Stimulated activated naive B cell treated with anti-CD40 and anti-IgM and Interleukin-4, amounts not matched to agents 10 μg/mL and 1 μg/mL and 100 μg/mL, for 72 hours (primary cell): ENCODE measurements around the gene CPSF7.
"Not testable (repeated sequence)": the region's sequence is repeated elsewhere in the genome, so short reads cannot be mapped to it uniquely, and the experiment has no call there.

Experiments used
- ATAC-seq, 2 donors: fragments of 150-1000 bp; cut with Tn5 transposase; replicated peaks; 2 replicates each; pipeline ENCODE4 v1.10.0; 2021; ENCODE audit warnings: moderate library complexity in 1 of 2
- DNase-seq: peaks from one replicate; pipeline ENCODE4 v3.0.0; 2021
- H3K27ac Mint-ChIP-seq: one replicate; pipeline ENCODE4 v1.8.0; 2022; ENCODE audit warnings: mild to moderate bottlenecking, mixed read lengths
- H3K27me3 Mint-ChIP-seq, 2 donors: one replicate each; pipeline ENCODE4 v1.8.0; 2022; ENCODE audit warnings: mixed read lengths in 2 of 2
- H3K36me3 Mint-ChIP-seq, 2 donors: one replicate each; pipeline ENCODE4 v1.8.0; 2022; ENCODE audit warnings: mixed read lengths in 2 of 2, mild to moderate bottlenecking in 1 of 2
- H3K4me1 Mint-ChIP-seq, 2 donors: one replicate each; pipeline ENCODE4 v1.8.0; 2022; ENCODE audit warnings: mixed read lengths in 2 of 2, mild to moderate bottlenecking in 1 of 2
- H3K4me3 Mint-ChIP-seq, 2 donors: one replicate each; pipeline ENCODE4 v1.8.0; 2022; ENCODE audit warnings: mild to moderate bottlenecking in 2 of 2, mixed read lengths in 2 of 2, moderate library complexity in 1 of 2
- H3K9me3 Mint-ChIP-seq, 2 donors: one replicate each; pipeline ENCODE4 v1.8.0; 2022; ENCODE audit warnings: mixed read lengths in 2 of 2, mild to moderate bottlenecking in 1 of 2

Gene CPSF7

DNA sequence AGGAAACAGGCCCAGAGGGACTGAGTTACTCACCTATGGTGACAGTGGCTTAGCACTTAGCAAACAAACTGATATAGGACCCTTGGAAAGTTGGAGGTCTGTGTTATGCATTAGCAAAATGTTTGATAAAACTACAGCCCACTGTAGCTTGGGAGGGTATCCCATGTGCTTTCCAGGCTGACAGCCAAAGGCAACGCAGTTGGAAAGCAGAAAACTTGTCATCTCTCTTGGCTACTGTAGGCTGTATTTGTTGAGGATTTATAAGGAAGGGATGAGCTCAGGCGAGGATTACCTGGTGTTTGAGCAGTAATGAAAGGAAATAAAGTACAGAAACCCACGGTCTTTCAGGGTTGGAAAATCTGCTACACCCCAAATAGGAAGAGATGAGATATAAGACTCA is 23.9 kb upstream of the CPSF7 start:
- Mint-ChIP-seq H3K27me3 (no peaks in the 10 kb centered on the region), H3K9me3 (no peaks in the 10 kb centered on the region), H3K4me1 (peaks cover 0 to 7% of the 10 kb centered on the region in 2 donors), H3K27ac (no peak overlapping the region), H3K36me3 (peaks cover 33 to 55% of the 10 kb centered on the region in 2 donors), H3K4me3 (no peak overlapping the region)
- no peak for ATAC-seq
- DNase-seq = no peak

GRCh38 chr11:61452825-61453224 is 23.1 kb upstream of the CPSF7 start:
- H3K27ac Mint-ChIP-seq = no peak overlapping the region
- no peak for DNase-seq
- no peaks in the 10 kb centered on the region for H3K9me3 Mint-ChIP-seq
- H3K4me1 Mint-ChIP-seq = peaks cover 0 to 7% of the 10 kb centered on the region in 2 donors
- H3K27me3 Mint-ChIP-seq = no peaks in the 10 kb centered on the region
- H3K4me3 Mint-ChIP-seq = no peak overlapping the region
- peaks cover 34 to 58% of the 10 kb centered on the region in 2 donors for H3K36me3 Mint-ChIP-seq
- no peak for ATAC-seq

DNA sequence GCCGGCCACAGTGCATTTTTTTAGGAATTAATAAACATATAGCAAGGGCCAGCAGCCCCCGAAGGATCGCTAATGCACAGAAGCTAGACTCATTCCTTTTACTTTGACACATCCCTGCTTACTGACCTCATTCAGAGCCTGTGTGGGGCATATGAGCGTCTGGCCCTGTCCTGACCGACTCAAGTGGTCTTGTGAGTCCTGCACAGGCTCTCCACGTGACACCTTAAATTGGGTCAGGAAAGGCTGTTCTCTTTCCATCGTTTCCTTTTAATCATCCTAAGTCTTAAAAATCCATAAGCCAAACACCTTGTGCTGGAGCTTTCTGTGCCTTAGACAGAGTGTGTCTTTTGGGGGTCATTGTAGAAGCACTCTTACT is 18.8 kb upstream of the CPSF7 start:
- H3K36me3 Mint-ChIP-seq = peaks cover 38 to 47% of the 10 kb centered on the region in 2 donors
- ATAC-seq = no peak
- H3K9me3 Mint-ChIP-seq = no peaks in the 10 kb centered on the region
- no peaks in the 10 kb centered on the region for H3K27me3 Mint-ChIP-seq
- H3K4me3 Mint-ChIP-seq = no peak overlapping the region
- no peak overlapping the region for H3K27ac Mint-ChIP-seq
- H3K4me1 Mint-ChIP-seq = peaks cover 13 to 18% of the 10 kb centered on the region in 2 donors
- DNase-seq = no peak

GRCh38 chr11:61447601-61448551 is 18.1 kb upstream of the CPSF7 start:
- Mint-ChIP-seq H3K4me1 (peaks cover 18 to 19% of the 10 kb centered on the region in 2 donors), H3K27me3 (no peaks in the 10 kb centered on the region), H3K27ac (peak overlapping the region; percentile 42), H3K4me3 (no peak overlapping the region), H3K9me3 (peaks cover 0 to 2% of the 10 kb centered on the region in 2 donors), H3K36me3 (peaks cover 45 to 51% of the 10 kb centered on the region in 2 donors)
- DNase-seq (no peak), ATAC-seq (peak in 1 of 2 donors; percentile 61)

DNA sequence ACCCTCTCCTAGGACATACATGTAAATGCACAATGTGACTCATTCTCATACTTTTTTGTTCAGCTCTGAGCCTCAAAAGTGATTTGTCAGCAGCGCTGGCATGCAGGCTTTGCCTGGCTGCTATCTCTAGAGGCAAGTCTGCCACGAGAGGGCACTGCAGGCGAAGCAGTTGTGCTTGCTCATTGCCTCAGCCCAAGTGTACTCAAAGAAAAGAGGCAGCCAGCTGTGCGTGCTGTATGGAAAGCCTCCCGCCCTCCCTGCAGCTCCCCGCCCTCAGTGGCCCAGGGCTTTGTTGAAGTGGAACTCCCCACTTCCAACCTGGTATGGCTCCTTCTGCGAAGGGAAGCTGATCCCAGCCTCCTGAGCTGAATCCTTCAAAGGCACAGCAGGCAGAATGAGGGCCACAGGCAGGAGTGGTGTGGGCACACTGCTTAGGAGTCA is 16.5 kb upstream of the CPSF7 start:
- ATAC-seq (peak; percentile 96 to 98), DNase-seq (peak; percentile 67)
- Mint-ChIP-seq H3K9me3 (peaks cover 0 to 2% of the 10 kb centered on the region in 2 donors), H3K27me3 (no peaks in the 10 kb centered on the region), H3K4me1 (peaks cover 20% of the 10 kb centered on the region in 2 donors), H3K36me3 (peaks cover 52 to 54% of the 10 kb centered on the region in 2 donors), H3K4me3 (no peak overlapping the region), H3K27ac (peak overlapping the region; percentile 14)

DNA sequence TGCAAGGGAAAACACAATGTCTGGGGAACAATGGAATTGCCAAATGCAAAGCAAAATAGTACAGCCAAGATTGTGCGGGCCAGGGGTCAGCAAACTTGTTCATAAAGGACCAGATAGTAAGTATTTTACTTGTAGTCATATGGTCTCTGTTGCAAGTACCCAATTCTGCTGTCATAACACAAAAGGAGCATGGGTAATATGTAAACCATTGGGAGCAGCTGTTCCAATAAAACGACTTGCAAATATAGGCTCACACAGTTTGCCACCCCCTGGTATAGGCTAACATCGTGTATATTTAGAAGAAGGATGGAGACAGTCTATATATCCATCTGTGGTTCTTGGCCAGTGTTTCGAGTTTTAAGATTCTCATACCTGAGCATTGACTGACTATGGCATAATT is 15.7 kb upstream of the CPSF7 start:
- H3K27ac Mint-ChIP-seq = peak overlapping the region; percentile 17
- ATAC-seq (no peak), DNase-seq (no peak)
- peaks cover 18 to 20% of the 10 kb centered on the region in 2 donors for H3K4me1 Mint-ChIP-seq
- H3K36me3 Mint-ChIP-seq = peaks cover 49 to 51% of the 10 kb centered on the region in 2 donors
- H3K9me3 Mint-ChIP-seq = peaks cover 0 to 2% of the 10 kb centered on the region in 2 donors
- H3K27me3 Mint-ChIP-seq = no peaks in the 10 kb centered on the region
- H3K4me3 Mint-ChIP-seq = no peak overlapping the region

DNA sequence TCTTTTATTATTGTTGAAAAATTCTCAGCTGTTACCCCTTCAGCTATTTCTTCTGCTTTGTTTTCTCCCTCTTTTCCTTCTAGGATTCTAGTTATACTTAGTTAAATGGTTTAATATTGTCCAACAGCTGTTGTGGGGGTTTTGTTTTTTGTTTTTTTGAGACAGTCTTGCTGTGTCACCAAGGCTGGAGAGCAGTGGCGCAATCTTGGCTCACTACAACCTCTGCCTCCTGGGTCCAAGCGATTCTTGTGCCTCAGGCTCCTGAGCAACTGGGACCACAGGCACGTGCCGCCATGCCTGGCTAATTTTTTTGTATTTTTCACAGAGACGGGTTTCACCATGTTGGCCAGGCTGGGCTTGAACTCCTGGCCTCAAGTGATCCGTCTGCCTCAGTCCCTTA is 12.8 kb upstream of the CPSF7 start:
- peaks cover 15 to 20% of the 10 kb centered on the region in 2 donors for H3K4me1 Mint-ChIP-seq
- DNase-seq (no peak), ATAC-seq (no peak)
- no peak overlapping the region for H3K27ac Mint-ChIP-seq
- peaks cover 0 to 2% of the 10 kb centered on the region in 2 donors for H3K9me3 Mint-ChIP-seq
- H3K4me3 Mint-ChIP-seq = no peak overlapping the region
- H3K36me3 Mint-ChIP-seq = peaks cover 52% of the 10 kb centered on the region in 2 donors
- no peaks in the 10 kb centered on the region for H3K27me3 Mint-ChIP-seq

- DNase-seq (no peak), ATAC-seq (no peak)
- Mint-ChIP-seq H3K4me1 (peaks cover 15 to 25% of the 10 kb centered on the region in 2 donors), H3K27me3 (no peaks in the 10 kb centered on the region), H3K4me3 (no peak overlapping the region), H3K27ac (no peak overlapping the region), H3K36me3 (peaks cover 54 to 61% of the 10 kb centered on the region in 2 donors), H3K9me3 (peaks cover 0 to 2% of the 10 kb centered on the region in 2 donors)
These were observed 9.8 kb upstream of the CPSF7 start for GRCh38 chr11:61439615-61440014.

- Mint-ChIP-seq H3K36me3 (peaks cover 41 to 42% of the 10 kb centered on the region in 2 donors), H3K4me1 (peaks cover 14 to 32% of the 10 kb centered on the region in 2 donors), H3K4me3 (no peak overlapping the region)
These were observed 7.7 kb upstream of the CPSF7 start for GRCh38 chr11:61437496-61437895.

GRCh38 chr11:61430839-61431238 is 1.1 kb upstream of the CPSF7 start:
- peak overlapping the region; percentile 99 for H3K27ac Mint-ChIP-seq
- H3K27me3 Mint-ChIP-seq, ATAC-seq, DNase-seq, H3K9me3 Mint-ChIP-seq: not testable (repeated sequence)
- peaks cover 15 to 66% of the 10 kb centered on the region in 2 donors for H3K4me1 Mint-ChIP-seq
- peaks cover 25 to 26% of the 10 kb centered on the region in 2 donors for H3K36me3 Mint-ChIP-seq
- peak overlapping the region; percentile 97 to 99 for H3K4me3 Mint-ChIP-seq

More at GRCh38 chr11:61437496-61437895, 7.7 kb upstream of the CPSF7 start:
- Mint-ChIP-seq H3K9me3 (no peaks in the 10 kb centered on the region), H3K27ac (no peak overlapping the region), H3K27me3 (no peaks in the 10 kb centered on the region)
- no peak for DNase-seq
- no peak for ATAC-seq

DNA sequence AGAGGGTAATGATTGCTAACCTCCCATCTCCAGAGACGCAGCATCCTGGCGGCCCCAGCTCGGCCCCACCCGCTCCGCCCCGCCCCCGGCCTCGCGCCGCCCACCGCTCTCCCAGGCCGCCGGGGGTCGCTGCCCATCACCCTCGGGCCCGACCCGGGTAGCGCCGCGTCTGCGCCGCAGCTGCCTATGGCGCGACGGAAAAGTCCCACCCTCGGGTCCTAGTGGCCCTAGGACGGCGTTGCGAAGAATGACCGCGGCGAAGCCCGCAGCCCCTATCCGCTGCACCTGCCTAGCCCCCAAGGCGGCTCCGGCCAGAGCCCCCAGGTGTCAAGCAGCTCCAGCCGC is 457 bp downstream of the CPSF7 start:
- peaks cover 23 to 27% of the 10 kb centered on the region in 2 donors for H3K36me3 Mint-ChIP-seq
- H3K4me1 Mint-ChIP-seq = peaks cover 12 to 67% of the 10 kb centered on the region in 2 donors

DNA sequence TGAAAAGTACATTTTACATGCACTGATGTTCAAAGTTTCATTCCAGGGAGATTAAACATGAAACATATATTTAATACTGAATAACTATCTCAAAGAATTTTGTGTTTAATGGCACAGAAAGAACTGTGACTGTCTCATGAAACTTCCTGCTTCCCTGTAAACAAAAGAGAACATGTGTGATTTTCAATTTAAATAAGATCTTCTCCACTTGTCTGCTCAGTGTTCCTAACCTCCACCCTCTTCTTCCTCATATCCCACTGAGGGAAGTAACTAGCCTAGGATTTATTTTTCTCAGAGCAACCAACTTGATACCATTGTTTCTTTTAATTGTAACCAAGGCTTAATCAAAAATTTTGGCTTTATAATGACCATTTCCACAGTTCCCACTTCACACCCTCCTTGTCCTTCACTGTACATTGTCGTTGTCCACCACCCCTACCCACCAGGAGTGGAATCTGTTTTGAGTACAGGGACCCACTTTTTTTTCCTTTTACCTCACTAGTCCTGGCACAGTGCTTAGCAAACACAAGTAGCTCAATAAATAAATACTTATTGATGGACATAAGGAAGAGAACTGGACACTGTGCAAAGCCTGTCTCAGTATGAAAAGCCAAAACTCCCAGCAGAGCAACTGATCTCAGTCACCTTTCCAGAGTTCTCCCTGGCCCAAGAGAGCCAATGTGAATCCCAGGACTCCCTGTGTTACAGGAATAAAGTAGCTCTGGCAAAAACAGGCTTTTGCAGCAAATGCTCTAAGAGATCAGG is 4.2 kb downstream of the CPSF7 start:
- H3K36me3 Mint-ChIP-seq = peaks cover 29 to 42% of the 10 kb centered on the region in 2 donors
- no peaks in the 10 kb centered on the region for H3K9me3 Mint-ChIP-seq
- ATAC-seq (no peak), DNase-seq (no peak)
- no peaks in the 10 kb centered on the region for H3K27me3 Mint-ChIP-seq
- H3K27ac Mint-ChIP-seq = no peak overlapping the region
- H3K4me3 Mint-ChIP-seq = no peak overlapping the region
- H3K4me1 Mint-ChIP-seq = peaks cover 12 to 48% of the 10 kb centered on the region in 2 donors

More for the DNA sequence above, 457 bp downstream of the CPSF7 start:
- DNase-seq (peak; percentile 64), ATAC-seq (peak; percentile 67 to 71)
- Mint-ChIP-seq H3K9me3 (no peaks in the 10 kb centered on the region), H3K27ac (peak overlapping the region; percentile 99), H3K4me3 (peak overlapping the region; percentile 97 to 99), H3K27me3 (no peaks in the 10 kb centered on the region)

DNA sequence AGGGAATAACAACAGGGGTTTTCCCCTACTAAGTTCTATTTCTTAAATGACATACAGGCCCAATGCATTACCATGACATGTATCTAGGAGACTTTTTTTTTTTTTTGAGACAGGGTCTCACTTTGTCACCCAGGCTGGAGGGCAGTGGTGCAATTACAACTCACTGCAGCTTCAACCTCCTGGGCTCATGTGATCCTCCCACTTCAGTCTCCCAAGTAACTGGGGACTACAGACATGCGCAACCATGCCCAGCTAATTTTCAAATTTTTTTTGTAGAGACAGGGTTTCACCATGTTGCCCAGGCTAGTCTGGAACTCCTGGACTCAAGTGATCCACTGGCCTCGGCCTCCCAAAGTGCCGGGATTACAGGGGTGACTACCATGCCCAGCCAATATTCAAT is 7.5 kb downstream of the CPSF7 start:
- Mint-ChIP-seq H3K27ac (no peak overlapping the region), H3K36me3 (peaks cover 36 to 43% of the 10 kb centered on the region in 2 donors), H3K9me3 (no peaks in the 10 kb centered on the region), H3K4me1 (peaks cover 20 to 62% of the 10 kb centered on the region in 2 donors), H3K27me3 (no peaks in the 10 kb centered on the region), H3K4me3 (no peak overlapping the region)
- ATAC-seq (no peak), DNase-seq (no peak)

DNA sequence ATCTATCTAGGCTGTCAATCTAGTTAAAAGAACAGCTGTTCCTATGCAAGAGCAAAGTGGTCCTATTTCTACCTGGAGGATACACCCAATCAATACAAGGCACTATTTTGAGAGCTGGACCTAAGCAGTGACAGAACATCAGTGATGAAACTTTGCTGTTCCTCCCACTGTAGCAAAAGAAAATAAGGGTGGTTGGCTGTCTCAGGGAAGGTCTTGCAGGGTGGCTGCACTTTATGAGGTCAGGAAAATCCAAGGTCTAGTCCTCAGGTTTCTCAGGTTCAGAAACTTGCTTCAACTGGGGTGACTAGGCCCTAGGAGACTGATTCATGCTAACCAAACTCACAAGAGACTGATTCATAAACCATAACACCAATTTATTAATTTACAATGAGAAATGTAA is 11.6 kb downstream of the CPSF7 start:
- no peak for DNase-seq
- peaks cover 16 to 36% of the 10 kb centered on the region in 2 donors for H3K4me1 Mint-ChIP-seq

More for the DNA sequence above, 11.6 kb downstream of the CPSF7 start:
- Mint-ChIP-seq H3K27ac (peak overlapping the region; percentile 27), H3K4me3 (no peak overlapping the region), H3K27me3 (no peaks in the 10 kb centered on the region), H3K9me3 (no peaks in the 10 kb centered on the region), H3K36me3 (peaks cover 40 to 53% of the 10 kb centered on the region in 2 donors)
- no peak for ATAC-seq
